GM10847 (cell line): ENCODE data around the gene HBE1.

Experiments
- POLR2A ChIP-seq: IDR thresholded peaks from 2 replicates; pipeline ENCODE4 v1.6.1; 2011; ENCODE audit not compliant: insufficient read length; ENCODE audit errors: extremely low read depth

The HBE1 gene

DNA sequence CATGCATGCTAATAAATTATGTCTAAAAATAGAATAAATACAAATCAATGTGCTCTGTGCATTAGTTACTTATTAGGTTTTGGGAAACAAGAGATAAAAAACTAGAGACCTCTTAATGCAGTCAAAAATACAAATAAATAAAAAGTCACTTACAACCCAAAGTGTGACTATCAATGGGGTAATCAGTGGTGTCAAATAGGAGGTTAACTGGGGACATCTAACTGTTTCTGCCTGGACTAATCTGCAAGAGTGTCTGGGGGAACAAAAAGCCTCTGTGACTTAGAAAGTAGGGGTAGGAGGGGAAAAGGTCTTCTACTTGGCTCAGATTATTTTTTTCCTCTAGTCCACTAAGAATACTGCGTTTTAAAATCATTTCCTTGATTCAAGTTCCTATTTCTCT lies 42.1 kb downstream of the HBE1 start:
- TF ChIP-seq POLR2A: no peak

DNA sequence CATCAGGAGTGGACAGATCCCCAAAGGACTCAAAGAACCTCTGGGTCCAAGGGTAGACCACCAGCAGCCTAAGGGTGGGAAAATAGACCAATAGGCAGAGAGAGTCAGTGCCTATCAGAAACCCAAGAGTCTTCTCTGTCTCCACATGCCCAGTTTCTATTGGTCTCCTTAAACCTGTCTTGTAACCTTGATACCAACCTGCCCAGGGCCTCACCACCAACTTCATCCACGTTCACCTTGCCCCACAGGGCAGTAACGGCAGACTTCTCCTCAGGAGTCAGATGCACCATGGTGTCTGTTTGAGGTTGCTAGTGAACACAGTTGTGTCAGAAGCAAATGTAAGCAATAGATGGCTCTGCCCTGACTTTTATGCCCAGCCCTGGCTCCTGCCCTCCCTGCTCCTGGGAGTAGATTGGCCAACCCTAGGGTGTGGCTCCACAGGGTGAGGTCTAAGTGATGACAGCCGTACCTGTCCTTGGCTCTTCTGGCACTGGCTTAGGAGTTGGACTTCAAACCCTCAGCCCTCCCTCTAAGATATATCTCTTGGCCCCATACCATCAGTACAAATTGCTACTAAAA lies 42.9 kb downstream of the HBE1 start, which contains the start of gene HBB:
HBB (minus strand) TSS at position 340 of the 579 bp plus-strand sequence; CDS start at position 290, 50 bp downstream.
- no peak for TF ChIP-seq POLR2A

DNA sequence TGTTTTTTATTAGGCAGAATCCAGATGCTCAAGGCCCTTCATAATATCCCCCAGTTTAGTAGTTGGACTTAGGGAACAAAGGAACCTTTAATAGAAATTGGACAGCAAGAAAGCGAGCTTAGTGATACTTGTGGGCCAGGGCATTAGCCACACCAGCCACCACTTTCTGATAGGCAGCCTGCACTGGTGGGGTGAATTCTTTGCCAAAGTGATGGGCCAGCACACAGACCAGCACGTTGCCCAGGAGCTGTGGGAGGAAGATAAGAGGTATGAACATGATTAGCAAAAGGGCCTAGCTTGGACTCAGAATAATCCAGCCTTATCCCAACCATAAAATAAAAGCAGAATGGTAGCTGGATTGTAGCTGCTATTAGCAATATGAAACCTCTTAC lies 44.3 kb downstream of the HBE1 start:
- TF ChIP-seq POLR2A: no peak

DNA sequence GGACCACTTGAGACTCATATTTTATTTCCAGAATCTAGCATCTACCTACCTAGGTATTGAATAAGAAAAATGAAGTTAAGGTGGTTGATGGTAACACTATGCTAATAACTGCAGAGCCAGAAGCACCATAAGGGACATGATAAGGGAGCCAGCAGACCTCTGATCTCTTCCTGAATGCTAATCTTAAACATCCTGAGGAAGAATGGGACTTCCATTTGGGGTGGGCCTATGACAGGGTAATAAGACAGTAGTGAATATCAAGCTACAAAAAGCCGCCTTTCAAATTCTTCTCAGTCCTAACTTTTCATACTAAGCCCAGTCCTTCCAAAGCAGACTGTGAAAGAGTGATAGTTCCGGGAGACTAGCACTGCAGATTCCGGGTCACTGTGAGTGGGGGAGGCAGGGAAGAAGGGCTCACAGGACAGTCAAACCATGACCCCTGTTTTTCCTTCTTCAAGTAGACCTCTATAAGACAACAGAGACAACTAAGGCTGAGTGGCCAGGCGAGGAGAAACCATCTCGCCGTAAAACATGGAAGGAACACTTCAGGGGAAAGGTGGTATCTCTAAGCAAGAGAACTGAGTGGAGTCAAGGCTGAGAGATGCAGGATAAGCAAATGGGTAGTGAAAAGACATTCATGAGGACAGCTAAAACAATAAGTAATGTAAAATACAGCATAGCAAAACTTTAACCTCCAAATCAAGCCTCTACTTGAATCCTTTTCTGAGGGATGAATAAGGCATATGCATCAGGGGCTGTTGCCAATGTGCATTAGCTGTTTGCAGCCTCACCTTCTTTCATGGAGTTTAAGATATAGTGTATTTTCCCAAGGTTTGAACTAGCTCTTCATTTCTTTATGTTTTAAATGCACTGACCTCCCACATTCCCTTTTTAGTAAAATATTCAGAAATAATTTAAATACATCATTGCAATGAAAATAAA lies 44.9 kb downstream of the HBE1 start:
- no peak for TF ChIP-seq POLR2A

DNA sequence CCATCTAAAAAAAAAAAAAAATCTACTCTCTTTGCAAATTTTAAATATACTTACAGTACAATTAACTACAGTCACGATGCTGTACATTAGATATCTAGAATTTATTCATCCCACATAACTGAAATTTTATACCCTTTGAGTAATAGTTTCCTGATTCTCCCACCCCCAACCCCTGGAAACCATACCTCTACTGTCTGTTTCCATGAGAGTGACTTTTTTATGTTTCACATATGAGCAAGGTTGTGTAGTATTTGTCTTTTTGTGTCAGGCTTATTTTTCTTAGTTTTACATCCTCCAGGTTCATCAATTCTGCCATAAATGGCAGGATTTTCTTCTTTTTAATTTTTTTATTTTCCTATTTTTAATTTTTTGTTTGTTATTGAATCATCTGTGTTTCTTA lies 46.1 kb downstream of the HBE1 start:
- no peak for TF ChIP-seq POLR2A

DNA sequence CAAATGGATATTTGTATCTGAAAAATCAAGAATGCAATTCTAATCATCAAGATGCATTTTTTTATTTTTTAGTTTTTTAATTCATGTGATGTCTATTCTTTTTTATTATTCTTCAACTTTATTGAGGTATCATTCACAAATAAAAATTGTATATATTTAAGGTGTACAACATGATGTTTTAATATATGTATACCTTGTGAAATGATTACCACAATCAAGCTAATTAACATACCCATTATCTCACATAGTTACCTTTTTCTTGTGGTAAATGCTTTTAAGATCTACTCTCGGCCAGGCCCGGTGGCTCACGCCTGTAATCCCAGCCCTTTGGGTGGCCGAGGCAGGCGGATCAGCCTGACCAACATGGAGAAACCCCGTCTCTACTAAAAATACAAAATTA lies 46.6 kb downstream of the HBE1 start:
- no peak for TF ChIP-seq POLR2A
